ENCODE measurements around the gene ATXN2L.

DNA sequence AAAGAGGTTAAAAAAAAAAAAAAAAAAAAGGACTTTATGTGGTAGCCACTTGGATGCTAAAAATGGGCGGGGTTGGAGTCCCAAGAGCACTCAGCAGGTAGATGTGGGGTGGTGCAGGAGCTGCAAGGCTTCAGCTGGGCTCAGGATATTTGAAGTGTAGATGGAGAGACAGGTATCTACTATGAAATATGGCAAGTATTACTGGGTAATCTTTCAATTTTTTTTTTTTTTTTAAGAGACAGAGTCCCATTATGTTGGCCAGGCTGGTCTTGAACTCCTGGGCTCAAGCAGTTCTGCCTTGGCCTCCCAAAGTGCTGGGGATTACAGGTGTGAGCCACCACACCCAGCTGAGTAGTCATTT lies 15.7 kb downstream of the ATXN2L start:
- TF ChIP-seq CTCF (IDR thresholded peaks at IDR 0.05) (no peak), EP300 (IDR thresholded peaks at IDR 0.05) (no peak)

All from ovary (tissue), 3 donors.